HG03060 (cell line): ENCODE results near the gene SPRYD3.
"Not testable (repeated sequence)": the region's sequence is repeated elsewhere in the genome, so short reads cannot be mapped to it uniquely, and the experiment has no call there.

Experiments
- ATAC-seq: cut with Tn5 transposase; IDR thresholded peaks from one replicate; pipeline ENCODE4 v1.9.1; 2021; ENCODE audit warnings: low read depth, moderate number of reproducible peaks; ENCODE audit not compliant: unreplicated experiment

SPRYD3 gene

DNA sequence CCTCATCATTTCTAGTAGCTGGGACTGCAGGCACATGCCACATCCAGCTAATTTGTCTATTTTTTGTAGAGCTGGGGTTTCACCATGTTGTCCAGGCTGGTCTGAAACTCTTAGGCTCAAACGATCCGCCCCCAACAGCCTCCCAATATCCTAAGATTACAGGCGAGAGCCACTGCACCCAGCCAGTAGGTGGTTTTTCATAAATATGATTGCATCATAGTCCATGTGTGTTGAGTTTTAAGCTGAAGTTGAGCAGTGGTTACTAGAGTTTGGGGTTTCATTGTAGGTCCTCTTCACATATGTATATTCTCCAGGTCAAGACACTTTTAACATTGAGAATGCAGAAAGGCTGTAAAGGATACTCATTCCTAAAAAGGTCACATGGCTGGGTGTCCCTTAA lies 42.4 kb downstream of the SPRYD3 start:
- no peak for ATAC-seq

DNA sequence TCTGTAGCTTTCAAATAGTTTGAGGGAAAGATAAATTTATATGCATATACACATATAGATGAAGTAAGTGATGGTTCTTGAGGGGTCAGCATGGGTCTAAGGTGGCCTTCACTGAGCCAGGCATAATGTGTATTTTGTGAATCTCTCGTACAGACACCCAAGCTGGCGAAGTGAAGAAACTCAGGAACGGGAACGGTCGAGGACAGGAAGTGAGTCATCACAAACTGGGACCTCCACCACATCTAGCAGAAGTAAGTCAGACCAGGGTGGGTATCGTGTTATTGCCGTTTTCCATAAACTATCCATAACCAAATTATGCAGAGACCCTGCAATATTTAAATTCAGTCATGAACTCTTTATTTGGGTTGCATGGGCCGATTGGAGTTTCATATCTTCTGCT lies 44.7 kb downstream of the SPRYD3 start:
- ATAC-seq = no peak

DNA sequence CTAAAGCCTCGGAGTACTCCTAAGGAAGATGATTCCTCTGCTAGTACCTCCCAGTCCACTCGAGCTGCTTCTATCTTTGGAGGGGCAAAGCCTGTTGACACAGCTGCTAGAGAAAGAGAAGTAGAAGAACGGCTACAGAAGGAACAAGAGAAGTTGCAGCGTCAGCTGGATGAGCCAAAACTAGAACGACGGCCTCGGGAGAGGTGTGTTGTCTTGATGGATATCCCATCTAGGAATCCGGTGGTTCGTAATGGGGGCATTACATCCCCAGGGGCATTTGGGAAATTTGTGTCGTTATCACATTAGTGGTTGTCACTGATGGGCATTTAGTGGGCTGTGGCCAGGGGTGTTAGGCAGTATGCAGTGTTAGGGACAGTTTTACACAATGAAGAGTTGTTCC lies 45.4 kb downstream of the SPRYD3 start:
- not testable (repeated sequence) for ATAC-seq

DNA sequence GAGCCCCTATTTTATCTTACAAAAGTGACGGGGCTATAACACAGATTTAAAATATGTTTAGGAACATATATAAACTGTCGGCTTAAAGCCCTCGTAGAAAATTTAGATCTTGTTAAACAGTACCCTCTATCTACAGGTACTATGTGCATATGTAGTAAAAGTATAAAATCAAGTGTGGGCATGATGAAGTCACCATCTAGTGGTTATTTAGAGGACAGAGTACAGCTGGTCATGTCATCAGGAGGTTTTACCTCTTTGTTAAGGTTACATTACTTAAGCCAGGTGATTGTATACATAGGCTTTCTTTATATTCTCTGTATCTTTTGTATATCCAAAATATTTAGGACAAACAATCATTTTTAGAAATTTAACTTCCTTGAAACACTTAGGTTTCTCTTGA lies 47.6 kb downstream of the SPRYD3 start:
- no peak for ATAC-seq

DNA sequence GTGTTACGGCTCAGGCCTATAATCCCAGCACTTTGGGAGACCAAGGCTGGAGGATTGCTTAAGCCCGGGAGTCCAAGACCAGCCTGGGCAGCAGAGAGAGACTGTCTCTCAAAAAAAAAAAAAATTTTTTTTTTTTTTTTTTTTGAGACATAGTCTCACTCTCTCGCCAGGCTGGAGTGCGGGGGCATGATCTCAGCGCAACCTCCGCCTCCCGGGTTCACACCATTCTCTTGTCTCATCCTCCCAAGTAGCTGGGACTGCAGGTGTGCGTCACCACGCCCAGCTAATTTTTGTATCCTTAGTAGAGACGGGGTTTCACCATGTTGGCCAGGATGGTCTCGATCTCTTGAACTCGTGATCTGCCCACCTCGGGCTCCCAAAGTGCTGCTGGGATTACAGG lies 52.2 kb downstream of the SPRYD3 start:
- not testable (repeated sequence) for ATAC-seq

DNA sequence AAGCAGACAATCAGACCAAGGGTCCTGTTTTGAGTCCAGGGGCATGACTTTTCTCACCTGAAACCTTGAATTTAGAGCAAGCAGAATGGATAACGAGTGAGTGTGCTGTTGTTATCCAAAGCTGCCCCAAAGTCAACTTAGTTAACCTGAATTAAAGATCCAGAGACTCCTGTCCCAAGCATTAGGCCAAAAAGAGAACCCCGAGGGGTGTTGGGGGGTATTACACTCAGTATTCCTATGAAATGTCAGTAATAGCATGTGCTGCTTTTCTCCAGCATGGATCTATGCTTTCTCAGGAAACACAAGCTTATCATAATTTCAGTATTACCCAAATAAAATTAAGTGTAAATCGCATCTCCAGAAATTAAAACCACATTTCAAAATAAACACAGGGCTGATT lies 53.9 kb downstream of the SPRYD3 start:
- no peak for ATAC-seq

DNA sequence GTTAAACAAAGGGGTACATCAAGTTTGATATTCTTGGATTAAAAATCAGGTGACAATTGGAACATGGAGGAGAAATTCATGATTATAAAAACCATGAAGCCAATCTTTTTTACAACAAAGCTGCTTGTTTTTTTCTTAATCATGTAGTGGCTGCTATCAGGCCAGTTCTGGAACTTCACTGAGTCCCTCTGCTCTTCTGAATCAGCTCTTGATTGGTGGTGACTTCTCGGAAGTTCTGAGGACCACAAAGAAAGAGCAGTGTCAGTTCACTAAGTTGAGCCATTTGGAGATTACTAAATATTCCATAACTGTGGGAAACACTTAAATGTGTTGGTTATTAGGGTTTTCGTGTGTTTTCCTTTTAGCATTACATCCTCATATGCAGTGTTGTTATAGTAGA lies 64.5 kb downstream of the SPRYD3 start:
- no peak for ATAC-seq
